Chondrocyte (in vitro differentiated cells): ENCODE measurements around the gene SIGLEC11. TPM values are rescaled to one million over a fixed set of nuclear protein-coding genes. Genes with fewer than 3 reads are reported as not detected.

ENCODE experiments used
- DNase-seq: peaks from one replicate; pipeline ENCODE4 v3.0.0; 2021; ENCODE audit warnings: mixed read lengths, low spot score
- H3K27ac Mint-ChIP-seq: one replicate; pipeline ENCODE4 v1.8.0; 2021; ENCODE audit warnings: mild to moderate bottlenecking, moderate library complexity, mixed read lengths; ENCODE audit not compliant: unreplicated experiment
- H3K27me3 Mint-ChIP-seq: 2 replicates; pipeline ENCODE4 v1.8.0; 2021; ENCODE audit warnings: low read depth, mixed read lengths
- H3K36me3 Mint-ChIP-seq: 2 replicates; pipeline ENCODE4 v1.8.0; 2021; ENCODE audit warnings: low read depth, mixed read lengths
- H3K4me1 Mint-ChIP-seq: 2 replicates; pipeline ENCODE4 v1.8.0; 2021; ENCODE audit warnings: low read depth, mild to moderate bottlenecking, mixed read lengths
- H3K4me3 Mint-ChIP-seq: one replicate; pipeline ENCODE4 v1.8.0; 2021; ENCODE audit warnings: mild to moderate bottlenecking, moderate library complexity, mixed read lengths; ENCODE audit not compliant: unreplicated experiment
- H3K9me3 Mint-ChIP-seq: 2 replicates; pipeline ENCODE4 v1.8.0; 2021; ENCODE audit warnings: low read depth, mixed read lengths
- CTCF ChIP-seq: fragments of 200-600 bp; sonication (generic); IDR thresholded peaks from 2 replicates; pipeline ENCODE4 v1.5.0; 2021; ENCODE audit warnings: antibody characterized with exemption, mild to moderate bottlenecking, moderate library complexity
- total RNA-seq: library from RNA; stranded (reverse); gene quantifications from 3 replicates; pipeline ENCODE4 v1.2.1, GENCODE V29; 2021

The SIGLEC11 gene
- total RNA-seq, 1 donor from 2014 or later, result not detected

GRCh38 chr19:49906879-49907564, 54.0 kb downstream of the SIGLEC11 start:
- H3K9me3 Mint-ChIP-seq, result no peaks in the 10 kb centered on the region
- no peak for DNase-seq
- H3K27ac Mint-ChIP-seq, result no peak overlapping the region
- H3K4me1 Mint-ChIP-seq, result peaks cover 11% of the 10 kb centered on the region
- no peak overlapping the region for H3K4me3 Mint-ChIP-seq
- no peaks in the 10 kb centered on the region for H3K27me3 Mint-ChIP-seq
- H3K36me3 Mint-ChIP-seq, result peaks cover 15% of the 10 kb centered on the region
- no peak for TF ChIP-seq CTCF

GRCh38 chr19:49904136-49904535, 56.8 kb downstream of the SIGLEC11 start:
- no peak for DNase-seq
- peaks cover 13% of the 10 kb centered on the region for H3K36me3 Mint-ChIP-seq
- no peaks in the 10 kb centered on the region for H3K4me1 Mint-ChIP-seq
- H3K4me3 Mint-ChIP-seq, result no peak overlapping the region
- no peaks in the 10 kb centered on the region for H3K9me3 Mint-ChIP-seq
- H3K27me3 Mint-ChIP-seq, result no peaks in the 10 kb centered on the region
- H3K27ac Mint-ChIP-seq, result no peak overlapping the region
- no peak for TF ChIP-seq CTCF

Other genes starting within 250 kb of the SIGLEC11 start
- not detected in 3 replicates for gene TSKS, start 197.9 kb downstream of the SIGLEC11 start, total RNA-seq
- gene AP2A1, start 194.2 kb downstream of the SIGLEC11 start, total RNA-seq, result 144 to 149 TPM (median 146 TPM) in 3 replicates
- 10.2 to 19.8 TPM (median 10.8 TPM) in 3 replicates for gene FUZ, start 147.9 kb downstream of the SIGLEC11 start, total RNA-seq
- 40.0 to 44.6 TPM (median 40.1 TPM) in 3 replicates for gene MED25, start 142.9 kb downstream of the SIGLEC11 start, total RNA-seq
- 168 to 229 TPM (median 170 TPM) in 3 replicates for gene PTOV1, start 110.0 kb downstream of the SIGLEC11 start, total RNA-seq
- 51.4 to 97.0 TPM (median 52.4 TPM) in 3 replicates for gene PNKP, start 93.6 kb downstream of the SIGLEC11 start, total RNA-seq
- gene AKT1S1, start 83.8 kb downstream of the SIGLEC11 start, total RNA-seq, result 52.0 to 70.5 TPM (median 55.8 TPM) in 3 replicates
- gene TBC1D17, start 83.5 kb downstream of the SIGLEC11 start, total RNA-seq, result 36.3 to 45.3 TPM (median 44.8 TPM) in 3 replicates
- gene IL4I1, start 64.3 kb downstream of the SIGLEC11 start, total RNA-seq, result 0.17 TPM in 1 of 3 replicates, not detected in the others
- gene ATF5, start 32.0 kb downstream of the SIGLEC11 start, total RNA-seq, result 16.7 to 53.4 TPM (median 53.3 TPM) in 3 replicates
- 41.0 to 50.5 TPM (median 44.7 TPM) in 3 replicates for gene NUP62, start 31.7 kb downstream of the SIGLEC11 start, total RNA-seq
- gene VRK3, start 64.2 kb upstream of the SIGLEC11 start, total RNA-seq, result 21.0 to 21.9 TPM (median 21.1 TPM) in 3 replicates
- 7.0 to 7.3 TPM (median 7.0 TPM) in 3 replicates for gene ZNF473, start 64.8 kb upstream of the SIGLEC11 start, total RNA-seq
- not detected in 3 replicates for gene IZUMO2, start 202.1 kb upstream of the SIGLEC11 start, total RNA-seq
- gene MYH14, start 242.4 kb upstream of the SIGLEC11 start, total RNA-seq, result 0.68 to 10.2 TPM (median 8.6 TPM) in 3 replicates